GM19035 (cell line): ENCODE results near the gene CMIP.

Source experiments
- ATAC-seq: cut with Tn5 transposase; IDR thresholded peaks from one replicate; pipeline ENCODE4 v1.9.1; 2021; ENCODE audit not compliant: unreplicated experiment

The CMIP gene

DNA sequence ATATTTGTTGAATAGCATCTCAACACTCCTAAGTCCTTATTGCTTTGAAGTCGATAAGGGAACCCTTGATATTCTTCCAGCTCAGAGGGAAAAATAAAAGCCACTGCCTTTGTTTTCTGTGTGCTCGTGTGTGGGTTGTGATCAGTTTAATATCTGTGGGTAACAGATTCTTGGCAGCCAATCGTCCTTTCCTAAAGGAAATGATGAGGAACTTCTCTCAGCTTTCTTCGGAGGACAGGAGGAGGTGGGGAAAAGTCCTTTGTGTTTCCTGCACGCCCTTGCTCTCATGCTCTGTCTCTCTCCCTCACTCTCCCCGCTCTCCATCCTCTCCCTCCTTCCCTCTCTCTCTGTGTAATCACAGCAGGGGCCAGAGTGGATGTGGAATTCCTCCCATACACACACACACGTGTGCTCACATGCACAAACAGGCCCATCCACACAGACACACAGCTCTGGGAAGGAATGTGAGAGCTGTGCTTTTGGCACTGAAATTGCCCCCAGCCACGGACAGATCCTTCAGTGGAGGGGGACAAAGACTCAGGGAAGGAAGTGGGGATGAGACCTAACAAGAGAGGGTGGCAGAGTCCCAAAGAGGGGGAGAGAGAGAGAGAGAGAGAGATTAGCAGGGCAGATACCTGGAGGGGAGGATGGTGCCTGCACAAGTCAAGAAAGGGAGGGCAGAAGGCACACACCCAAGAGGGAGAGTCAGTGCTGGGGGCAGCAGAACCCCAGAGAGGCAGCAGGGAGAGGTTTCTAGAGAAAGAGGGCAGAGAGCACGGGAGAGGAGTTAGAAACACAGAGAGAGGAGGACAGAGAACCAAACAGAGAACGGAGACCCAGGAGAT lies 250.9 kb downstream of the CMIP start:
- no peak for ATAC-seq

DNA sequence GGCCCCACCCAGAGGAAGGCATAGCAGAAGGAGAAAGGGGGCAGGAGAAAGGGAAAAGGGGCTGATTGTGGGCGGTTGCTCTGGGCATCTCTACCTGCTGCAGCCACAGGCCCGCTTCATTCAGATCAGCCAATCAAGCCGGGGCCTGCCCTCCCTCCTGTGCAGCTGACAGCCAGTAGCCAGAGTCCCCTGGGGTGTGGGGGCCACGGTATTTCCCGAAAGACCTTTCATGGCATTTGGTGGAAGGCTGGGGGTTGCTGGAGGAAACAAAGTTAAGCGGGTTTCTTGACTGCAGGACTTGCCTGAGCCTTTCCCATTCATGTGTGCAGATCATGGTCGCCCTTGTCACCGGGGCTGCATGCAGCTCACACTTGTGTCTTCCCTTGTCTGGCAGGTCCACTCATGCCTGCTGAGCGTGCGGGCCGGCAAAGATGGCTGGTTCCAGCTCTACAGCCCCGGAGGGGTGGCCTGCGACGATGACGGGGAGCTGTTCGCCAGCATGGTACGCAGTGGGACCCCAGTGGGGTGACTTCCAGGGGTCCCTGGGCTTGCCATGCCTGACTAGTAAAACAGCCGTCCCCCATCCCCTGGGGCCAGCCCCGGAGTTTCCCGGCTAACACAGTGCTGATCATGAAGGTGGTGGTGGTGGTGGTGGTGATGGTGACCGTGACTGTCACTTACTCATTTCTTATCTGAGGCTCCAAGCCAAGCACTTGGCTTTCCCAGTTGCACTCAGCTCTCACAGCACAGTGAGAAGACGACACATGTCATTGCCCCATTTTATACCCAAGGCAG lies 251.8 kb downstream of the CMIP start:
- no peak for ATAC-seq

DNA sequence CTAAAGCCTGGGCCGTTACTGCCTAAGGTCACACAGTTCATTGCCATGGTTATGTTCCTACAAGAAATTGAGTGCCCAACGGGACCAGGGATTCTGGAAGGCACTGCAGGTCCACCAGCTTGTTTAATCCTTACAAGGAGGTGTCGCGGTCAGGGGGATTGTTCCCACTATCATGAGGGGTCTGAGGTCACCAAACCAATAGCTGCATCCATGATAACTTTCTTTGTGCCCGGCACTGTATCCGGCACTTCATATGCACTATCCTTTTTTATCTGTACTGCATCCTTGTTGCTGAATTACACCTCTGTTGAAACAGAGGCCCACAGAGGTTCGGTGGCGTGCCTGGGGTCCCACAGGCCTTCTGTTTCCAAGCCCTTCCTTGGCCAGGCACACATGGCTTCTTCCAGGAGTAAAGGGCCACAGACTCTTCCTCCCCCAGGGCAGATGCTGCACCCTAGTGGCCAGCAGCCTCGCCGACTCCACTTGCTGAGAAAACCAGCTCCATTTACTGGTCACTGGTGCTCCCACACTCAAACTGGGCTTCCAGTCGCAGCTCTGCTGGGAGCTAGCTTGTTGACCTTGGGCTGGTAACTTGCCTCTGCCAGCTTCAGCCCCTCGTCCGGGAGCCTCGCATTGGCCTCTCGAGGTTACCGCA lies 252.5 kb downstream of the CMIP start:
- no peak for ATAC-seq

DNA sequence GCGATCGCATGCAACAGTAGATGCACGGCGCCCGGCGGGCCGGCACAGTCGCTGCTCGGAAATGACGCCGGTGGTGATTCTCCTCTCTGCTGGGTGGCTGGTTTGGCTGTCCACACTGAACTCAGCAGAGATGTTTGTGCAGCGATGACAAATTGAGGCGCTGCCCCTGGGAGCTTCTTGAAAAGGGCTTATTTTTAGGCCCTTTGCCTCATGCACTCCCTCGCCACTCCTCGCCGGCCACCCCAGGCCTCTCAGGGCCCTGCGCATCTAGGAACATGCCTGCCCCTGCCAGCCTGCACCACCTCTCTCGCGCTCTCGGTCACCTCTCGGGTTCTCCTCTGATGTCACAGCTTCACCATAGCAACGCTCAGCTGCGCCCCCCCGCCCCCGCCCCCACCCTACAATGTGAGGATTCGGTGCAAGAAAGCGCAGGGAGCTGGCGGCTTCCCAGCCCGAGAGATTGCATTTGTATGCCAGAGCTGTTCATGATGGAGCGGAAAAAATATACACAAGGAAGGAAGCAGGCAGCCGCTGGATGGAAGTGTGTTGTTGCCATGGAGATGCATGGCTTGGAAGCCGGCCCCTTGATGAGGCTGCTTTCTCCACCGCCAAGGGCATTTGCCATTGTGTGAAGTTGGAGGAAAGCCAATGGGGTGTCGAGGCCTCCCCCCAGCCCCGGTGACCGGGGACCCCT lies 253.2 kb downstream of the CMIP start:
- ATAC-seq: no peak

DNA sequence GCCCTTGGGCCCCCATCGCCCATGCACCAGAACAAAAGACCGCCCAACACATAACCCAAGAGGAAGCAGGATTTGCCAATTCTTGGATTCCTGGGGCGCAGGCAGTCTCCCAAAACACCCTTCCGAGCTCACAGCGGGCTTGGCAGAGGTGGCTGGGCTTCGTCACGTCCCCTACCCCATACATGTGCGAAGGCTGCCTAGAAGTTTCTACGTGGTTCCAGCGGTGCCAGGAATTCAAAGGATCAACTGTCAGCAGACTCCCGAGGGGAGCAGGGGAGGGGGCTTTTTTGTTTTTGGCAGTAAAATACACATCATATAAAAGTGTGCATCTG lies 253.7 kb downstream of the CMIP start:
- no peak for ATAC-seq

DNA sequence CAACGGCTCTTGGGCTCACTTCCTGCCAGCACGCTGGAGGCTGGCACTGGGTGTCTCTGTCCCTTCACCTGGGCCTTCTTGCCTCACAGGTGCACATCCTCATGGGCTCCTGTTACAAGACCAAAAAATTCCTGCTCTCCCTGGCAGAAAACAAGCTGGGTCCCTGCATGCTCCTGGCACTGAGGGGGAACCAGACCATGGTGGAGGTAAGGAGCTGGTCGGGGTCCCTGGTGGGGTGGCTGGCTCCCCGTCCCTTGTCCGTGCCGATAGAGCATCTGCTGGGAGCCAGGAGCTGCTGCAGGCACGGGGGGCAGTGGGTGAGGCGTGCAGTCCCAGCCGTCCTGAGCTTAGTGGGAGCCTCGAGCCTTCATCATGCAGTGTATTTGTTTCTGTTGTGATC lies 255.0 kb downstream of the CMIP start:
- ATAC-seq: no peak

DNA sequence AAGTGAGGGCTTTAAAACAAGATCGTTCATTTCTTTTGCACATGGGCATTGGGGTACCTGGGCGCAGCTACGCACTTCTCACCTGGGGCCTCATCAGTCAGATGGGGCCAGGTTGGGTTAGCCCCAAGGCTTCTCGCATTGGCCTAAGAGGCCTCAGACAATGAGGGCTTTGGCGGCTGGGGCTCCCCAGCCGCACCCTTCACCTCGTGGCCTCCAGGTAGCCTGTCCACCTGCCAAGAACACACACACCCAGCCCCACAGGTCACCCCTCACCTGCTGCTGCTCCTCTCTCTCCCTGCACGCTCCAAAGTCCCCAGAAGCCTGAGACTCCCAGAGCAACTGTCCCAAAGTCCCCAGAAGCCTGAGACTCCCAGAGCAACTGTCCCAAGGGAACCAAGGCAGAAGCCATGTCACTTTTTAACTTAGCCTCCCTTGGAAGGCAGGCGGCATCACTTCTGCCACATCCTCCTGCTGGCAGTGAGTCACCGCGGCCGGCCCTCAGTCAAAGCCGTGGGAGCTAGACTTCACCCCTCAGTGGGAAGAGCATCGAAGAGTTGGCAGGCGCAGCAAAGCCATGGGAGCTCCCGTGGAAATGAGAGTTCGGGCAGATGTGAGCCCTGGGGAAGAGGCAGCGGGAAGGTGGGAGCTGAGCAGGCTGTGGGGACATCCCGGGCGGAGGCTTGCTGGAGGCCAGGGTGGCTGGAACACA lies 255.6 kb downstream of the CMIP start:
- no peak for ATAC-seq

DNA sequence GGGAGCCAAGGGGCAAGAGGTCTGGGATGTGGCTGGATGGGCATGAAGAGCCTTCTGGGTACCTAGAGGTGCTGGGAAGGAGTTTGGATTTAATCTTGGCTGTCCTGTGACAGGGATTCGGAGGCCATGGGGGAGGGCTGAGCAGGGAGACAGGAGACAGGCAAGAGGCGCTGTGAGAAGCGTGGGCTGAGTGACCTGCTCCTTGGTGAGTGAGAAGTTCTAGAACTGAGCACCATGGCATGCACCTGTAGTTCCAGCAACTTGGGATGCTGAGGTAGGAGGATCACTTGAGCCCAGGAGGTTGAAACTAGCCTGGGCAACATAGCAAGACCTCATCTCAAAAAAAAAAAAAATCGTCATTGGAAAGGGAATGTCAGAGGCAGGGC lies 256.2 kb downstream of the CMIP start:
- no peak for ATAC-seq

DNA sequence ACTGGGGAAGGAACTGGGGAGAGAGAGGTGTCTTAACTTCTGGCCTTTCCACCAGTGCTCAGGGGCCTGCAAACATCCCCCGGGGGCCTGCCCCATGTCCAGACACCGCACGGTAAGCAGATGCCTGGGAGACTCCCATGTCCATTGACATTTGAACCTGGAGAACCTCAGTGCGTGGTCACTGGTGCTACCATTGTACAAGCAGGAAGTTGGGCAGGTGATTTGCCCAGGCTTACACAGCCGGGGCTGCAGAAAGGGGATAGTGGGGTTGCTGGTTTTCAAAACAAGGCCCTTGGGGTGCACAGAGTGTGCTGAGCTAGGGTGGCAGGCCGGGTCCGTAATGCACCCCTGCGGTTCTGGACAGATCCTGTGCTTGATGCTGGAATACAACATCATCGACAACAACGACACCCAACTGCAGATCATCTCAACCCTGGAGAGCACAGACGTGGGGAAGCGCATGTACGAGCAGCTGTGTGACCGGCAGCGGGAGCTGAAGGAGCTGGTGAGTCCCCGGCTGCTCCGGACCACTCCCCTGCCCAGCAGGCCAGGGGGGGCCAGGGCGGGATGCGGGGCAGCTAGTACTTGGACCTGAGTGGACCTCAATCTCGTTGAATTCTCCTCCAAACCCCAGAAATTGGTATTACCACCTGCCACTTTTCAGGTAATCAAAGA lies 256.8 kb downstream of the CMIP start:
- ATAC-seq: no peak

DNA sequence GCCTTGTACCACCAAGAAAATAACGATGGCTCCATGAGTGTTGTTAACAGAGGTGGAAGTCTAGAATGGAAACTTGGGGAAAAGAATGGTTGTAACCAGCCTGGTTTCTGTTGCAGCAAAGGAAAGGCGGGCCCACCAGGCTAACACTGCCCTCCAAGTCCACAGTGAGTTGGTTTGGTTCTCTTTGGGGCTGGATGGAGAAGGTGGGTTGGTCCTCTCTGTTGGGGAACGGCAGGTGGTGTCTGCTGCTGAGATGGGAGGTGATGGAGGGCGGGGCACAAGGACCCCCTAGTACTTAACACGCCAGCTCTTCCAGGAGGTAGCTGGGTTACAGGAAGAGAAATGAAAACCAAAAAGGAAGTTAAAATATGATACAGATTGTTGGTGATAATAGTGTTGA lies 257.9 kb downstream of the CMIP start:
- ATAC-seq: no peak

DNA sequence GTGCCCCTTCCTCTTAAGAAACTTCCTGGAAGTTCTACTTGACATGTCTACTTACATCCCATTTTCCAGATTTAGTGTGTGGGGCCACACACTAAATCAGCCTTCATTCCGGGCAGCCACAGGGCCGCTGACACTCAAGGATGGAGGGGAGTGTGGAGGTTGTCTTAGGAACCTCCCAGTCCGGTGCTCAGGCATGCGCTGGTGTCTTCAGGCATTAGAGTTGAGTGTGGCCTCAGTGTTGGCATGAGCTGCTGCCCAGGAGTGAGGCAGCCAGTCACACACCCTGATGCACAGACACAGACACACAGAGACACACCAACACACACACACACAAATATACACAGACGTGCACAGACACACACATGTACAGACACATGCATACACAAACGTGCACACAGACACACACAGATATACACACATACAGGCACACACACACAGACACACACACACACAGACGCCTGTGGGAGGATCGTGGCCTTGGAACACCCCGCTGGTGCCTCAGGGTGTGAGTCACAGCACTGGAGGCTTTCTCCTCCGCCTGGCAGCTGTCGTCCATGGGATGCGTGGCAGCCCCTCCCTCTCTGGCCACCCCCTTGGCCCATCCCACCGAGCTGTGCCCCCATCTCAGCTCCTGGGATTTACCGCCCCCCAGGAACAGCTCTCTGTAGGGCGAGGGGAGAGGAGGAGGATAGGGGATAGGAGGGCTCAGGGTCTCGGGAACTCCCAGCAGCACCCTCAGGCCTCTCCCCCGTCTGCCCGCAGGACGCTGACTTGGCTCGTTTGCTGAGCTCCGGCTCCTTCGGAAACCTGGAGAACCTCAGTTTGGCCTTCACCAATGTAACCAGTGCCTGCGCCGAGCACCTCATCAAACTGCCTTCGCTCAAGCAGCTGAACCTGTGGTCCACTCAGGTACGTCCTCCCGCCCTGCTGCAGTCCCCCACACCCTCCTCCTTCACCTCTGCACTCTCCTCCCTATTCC lies 258.9 kb downstream of the CMIP start:
- ATAC-seq: no peak

DNA sequence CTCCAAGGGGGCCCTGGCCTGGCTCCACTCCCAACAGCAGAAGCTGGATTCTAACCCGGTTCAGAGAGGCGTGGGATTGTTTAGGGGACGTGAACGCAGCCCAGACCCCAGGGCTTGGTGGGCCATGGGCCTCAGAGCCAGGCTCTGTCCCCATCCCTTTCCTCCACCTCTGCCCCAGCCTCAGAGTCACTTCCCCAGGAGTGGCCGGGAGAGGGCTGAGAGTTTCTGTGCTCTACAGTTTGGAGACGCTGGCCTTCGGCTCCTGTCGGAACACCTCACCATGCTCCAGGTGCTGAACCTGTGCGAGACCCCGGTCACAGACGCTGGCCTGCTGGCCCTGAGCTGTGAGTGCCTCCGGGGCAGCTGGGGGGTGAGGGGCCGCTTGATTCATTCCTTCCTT lies 260.7 kb downstream of the CMIP start:
- no peak for ATAC-seq

DNA sequence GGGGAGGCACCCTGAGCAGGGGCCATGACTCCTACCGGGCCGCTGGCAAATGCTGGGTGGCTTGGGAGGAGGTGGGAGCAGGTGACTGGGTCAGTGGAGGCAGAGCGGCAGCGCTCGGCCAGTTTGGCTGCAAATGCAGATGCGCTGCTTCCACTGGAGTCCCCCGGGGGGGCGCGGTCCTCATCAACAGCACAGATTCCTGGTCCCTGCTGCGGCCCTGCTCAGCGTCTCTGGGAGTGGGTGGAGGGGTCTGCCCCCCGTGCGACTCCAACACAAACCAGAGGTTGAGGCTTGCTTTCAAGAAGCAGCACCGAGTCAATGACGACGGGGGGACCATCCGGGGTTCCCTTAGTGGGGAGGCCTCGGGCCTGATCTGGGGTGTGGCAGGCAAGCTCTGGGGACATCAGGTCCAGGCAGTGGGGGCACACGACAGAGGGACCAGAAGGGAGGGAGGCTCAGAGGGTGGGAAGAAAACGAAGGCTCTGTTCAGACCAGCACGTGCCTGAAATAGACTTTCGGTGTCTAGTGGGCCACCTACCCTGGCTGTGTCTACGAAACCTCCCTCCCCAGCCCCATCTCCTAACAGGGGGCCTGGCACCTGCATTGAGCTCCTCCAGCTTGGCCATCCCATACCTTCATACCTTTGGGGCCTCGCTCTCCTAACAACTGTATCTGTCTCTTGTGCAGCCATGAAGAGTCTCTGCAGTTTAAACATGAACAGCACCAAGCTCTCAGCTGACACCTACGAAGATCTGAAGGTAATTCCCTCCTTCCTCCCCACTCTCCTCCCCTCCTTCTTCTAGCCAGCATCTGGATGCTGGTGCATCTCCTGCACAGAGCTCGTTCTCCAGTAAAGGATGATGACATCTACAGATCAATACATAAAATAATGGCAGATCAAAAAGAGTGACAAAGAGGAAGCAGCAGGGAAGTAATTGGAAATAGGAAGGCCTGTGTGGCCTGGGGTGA lies 262.0 kb downstream of the CMIP start:
- no peak for ATAC-seq

DNA sequence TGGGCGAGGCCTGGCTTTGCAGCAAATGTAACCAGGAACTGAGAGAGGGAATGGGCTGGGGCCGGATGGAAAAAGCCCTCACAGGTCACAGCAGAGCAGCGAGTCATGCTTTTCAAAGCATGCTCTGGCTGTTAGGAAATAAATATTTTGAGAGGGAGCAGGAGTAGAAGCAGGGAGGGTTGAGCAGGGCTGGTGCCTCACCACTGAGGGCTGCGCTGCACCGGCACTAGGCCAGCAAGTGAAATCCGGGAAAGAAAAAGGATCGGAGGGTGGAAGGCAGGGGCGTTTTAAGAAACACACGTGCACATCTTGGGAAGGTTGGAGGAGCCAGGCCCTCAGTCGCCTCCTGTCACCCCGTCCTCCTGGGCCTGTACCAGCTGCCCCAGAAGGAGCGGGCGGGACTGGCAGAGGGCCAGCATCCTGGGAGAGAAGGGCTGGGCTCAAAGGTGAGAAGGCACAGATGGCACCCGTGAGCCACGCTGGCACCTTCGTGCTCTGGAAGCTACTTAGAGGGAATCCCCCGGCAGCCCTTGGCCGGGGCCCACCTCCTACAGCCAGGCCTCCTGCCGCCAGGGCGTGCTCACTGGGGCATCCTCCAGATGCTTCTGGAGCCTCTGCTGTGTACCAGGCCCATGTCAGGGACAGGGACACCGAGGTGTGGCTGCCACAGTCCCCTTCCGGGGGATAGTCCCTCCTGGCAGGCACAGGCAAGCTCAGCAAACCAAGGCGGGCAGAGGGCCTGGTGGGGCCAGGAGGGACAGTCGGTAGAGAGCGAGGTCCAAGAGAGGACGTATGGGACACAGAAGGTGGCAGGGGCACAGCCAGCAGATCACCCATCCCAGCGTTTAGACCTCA lies 263.0 kb downstream of the CMIP start:
- ATAC-seq: no peak

DNA sequence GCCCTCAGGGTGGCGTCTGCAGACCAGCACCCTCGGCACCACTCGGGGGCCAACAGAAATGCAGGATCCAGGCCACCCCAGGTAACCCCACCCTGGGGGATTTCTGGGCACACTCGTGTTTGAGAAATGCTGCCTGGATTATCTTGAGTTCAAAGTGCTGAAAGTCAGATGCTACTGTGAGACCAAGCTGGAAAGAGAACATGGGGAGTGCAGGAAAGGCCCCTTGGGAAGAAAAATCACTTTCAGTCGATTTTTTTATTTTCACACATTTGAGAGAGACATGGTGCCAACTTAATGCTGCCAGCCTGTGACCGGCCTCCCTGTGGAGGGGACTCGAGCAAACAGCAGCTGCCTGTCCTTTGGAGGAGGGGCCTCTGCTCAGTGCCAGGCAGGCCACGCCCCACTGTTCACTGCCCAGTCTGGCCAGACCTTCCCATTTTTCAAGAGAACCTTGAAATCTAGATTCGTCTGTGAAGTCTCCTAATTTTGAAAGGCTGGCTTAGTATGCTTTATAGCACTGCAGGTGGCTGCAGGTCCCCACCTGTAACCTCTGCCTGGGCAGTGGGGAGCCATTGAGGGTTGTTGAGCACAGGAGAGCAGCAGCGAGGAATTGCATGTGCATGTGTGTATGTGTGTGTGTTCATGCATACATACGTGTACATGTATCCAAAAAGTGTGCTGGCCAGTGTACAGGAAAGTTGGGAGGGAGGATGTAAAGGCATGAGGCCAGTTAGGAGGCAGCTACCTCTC lies 263.8 kb downstream of the CMIP start:
- no peak for ATAC-seq
